ENCODE data around the gene NARF. TPM values are rescaled to one million over a fixed set of nuclear protein-coding genes. Genes with fewer than 3 reads are reported as not detected.
"Not testable (repeated sequence)": the region's sequence is repeated elsewhere in the genome, so short reads cannot be mapped to it uniquely, and the experiment has no call there.

NARF gene
- total RNA-seq, 4 donors from 2014 or later: 15.3 to 55.5 (median 33.3) TPM

DNA sequence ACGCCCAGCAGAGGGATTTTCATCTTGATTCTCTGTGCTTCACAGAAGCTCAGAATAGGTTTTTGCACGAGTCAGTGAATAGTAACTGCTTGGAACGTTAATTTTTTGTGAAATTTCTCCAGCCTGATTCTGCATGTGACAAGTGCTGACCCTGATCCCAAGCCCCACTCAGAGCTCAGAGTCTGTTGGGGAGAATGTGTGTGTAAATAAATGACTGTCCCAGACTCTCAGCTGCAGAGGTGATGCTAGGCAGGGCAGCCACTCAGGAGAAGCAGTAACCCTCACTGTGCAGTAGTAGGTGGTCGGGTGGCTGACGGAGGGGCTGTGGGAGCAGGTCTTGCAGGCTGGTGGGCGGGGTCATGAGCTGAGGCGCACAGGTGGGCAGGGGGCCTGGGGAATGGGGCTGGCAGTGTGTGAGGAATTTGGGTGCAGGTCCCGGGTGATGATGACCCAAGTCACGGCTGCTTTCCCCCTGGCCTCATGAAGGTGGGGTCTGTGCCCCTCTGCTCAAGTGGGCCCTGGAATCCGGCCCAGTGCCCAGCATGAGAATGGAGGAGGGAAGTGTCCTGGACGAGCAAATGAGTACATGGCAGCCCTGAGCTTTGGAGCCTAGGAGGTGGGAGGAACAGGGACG lies 44.7 kb downstream of the NARF start:
- no peaks in the 10 kb centered on the region for H3K27me3 ChIP-seq
- H3K4me3 ChIP-seq: no peak overlapping the region
- intact Hi-C loops (cut with DNase I; ENCODE audit: low total_unique reads): no loop called here
- no peaks in the 10 kb centered on the region for H3K4me1 ChIP-seq
- no peaks in the 10 kb centered on the region for H3K36me3 ChIP-seq
- H3K9me3 ChIP-seq: no peaks in the 10 kb centered on the region
- H3K27ac ChIP-seq: no peak overlapping the region
- TF ChIP-seq POLR2A (IDR thresholded peaks at IDR 0.05): no peak
- no peak for TF ChIP-seq CTCF (IDR thresholded peaks at IDR 0.05)
- DNase-seq: no peak

DNA sequence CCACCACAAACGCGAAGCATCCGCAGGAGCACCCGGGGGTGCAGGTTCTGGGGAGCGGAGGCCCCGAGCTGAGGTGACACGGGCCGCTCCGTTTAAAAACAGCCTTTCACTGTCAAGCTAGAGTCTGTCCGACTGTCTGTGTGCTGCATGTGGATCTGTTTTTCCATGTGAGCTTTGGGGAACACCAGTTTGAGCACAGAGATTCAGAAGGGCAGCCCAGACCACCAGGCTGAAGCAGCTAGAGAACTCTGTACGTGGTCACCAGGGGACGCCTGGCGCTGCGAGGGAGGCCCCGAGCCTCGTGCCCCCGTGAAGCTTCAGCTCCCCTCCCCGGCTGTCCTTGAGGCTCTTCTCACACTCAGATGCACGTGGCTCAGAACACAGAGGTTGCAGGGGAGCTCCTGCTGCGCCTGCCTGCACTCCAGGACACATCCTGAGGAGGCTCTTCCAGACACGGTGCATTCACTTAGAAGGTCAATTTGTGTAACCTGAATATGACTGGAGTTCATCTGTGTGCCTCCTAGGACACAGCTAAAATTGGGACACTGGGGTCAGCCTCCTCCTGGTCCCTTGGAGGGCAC lies 45.3 kb downstream of the NARF start:
- no peaks in the 10 kb centered on the region for H3K9me3 ChIP-seq
- intact Hi-C loops (cut with DNase I; ENCODE audit: low total_unique reads): no loop called here

DNA sequence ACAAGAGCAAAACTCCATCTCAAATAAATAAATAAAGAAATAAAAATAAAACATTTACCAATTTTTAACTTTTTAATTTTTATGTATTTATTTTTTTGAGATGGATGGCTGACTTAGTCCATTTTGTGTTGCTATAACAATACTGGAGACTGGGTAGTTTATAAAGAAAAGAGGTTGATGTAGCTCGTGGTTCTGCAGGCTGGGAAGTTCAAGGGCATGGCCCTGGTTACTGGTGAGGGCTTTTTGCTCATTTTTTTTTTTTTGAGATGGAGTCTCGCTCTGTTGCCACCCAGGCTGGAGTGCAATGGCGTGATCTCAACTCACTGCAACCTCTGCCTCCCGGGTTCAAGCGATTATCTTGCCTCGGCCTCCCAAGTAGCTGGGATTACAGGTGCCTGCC lies 46.8 kb downstream of the NARF start:
- Histone ChIP-seq H3K4me3 (no peak overlapping the region), H3K27me3 (no peaks in the 10 kb centered on the region), H3K27ac (no peak overlapping the region), H3K9me3 (no peaks in the 10 kb centered on the region), H3K36me3 (no peaks in the 10 kb centered on the region), H3K4me1 (no peaks in the 10 kb centered on the region)
- TF ChIP-seq POLR2A (IDR thresholded peaks at IDR 0.05): no peak
- no peak for TF ChIP-seq CTCF (IDR thresholded peaks at IDR 0.05)
- intact Hi-C loops (cut with DNase I; ENCODE audit: low total_unique reads): no loop called here
- no peak for DNase-seq

More for the DNA sequence above, 45.3 kb downstream of the NARF start:
- DNase-seq: no peak
- no peak overlapping the region for H3K4me3 ChIP-seq
- H3K36me3 ChIP-seq: no peaks in the 10 kb centered on the region
- no peak overlapping the region for H3K27ac ChIP-seq
- no peaks in the 10 kb centered on the region for H3K4me1 ChIP-seq
- TF ChIP-seq POLR2A (IDR thresholded peaks at IDR 0.05) (no peak), CTCF (IDR thresholded peaks at IDR 0.05) (no peak)
- no peaks in the 10 kb centered on the region for H3K27me3 ChIP-seq

- H3K27me3 ChIP-seq; DNase-seq; intact Hi-C loops (cut with DNase I; ENCODE audit: low total_unique reads); H3K27ac ChIP-seq; H3K4me1 ChIP-seq; H3K36me3 ChIP-seq; H3K4me3 ChIP-seq; H3K9me3 ChIP-seq: not testable (repeated sequence)
Observed at GRCh38 chr17:82506402-82506801, 47.9 kb downstream of the NARF start.

GRCh38 chr17:82507631-82508175 lies 49.2 kb downstream of the NARF start:
- H3K27ac ChIP-seq: no peak overlapping the region
- no peaks in the 10 kb centered on the region for H3K36me3 ChIP-seq
- H3K9me3 ChIP-seq: no peaks in the 10 kb centered on the region
- intact Hi-C loops (cut with DNase I; ENCODE audit: low total_unique reads): no loop called here
- TF ChIP-seq CTCF (IDR thresholded peaks at IDR 0.05): no peak
- TF ChIP-seq POLR2A (IDR thresholded peaks at IDR 0.05): no peak
- no peaks in the 10 kb centered on the region for H3K27me3 ChIP-seq
- no peaks in the 10 kb centered on the region for H3K4me1 ChIP-seq
- no peak for DNase-seq
- no peak overlapping the region for H3K4me3 ChIP-seq

- H3K36me3 ChIP-seq; H3K9me3 ChIP-seq; H3K27me3 ChIP-seq; H3K27ac ChIP-seq; DNase-seq; H3K4me1 ChIP-seq; H3K4me3 ChIP-seq; intact Hi-C loops (cut with DNase I; ENCODE audit: low total_unique reads): not testable (repeated sequence)
Observed at GRCh38 chr17:82511642-82512041, 53.1 kb downstream of the NARF start.

DNA sequence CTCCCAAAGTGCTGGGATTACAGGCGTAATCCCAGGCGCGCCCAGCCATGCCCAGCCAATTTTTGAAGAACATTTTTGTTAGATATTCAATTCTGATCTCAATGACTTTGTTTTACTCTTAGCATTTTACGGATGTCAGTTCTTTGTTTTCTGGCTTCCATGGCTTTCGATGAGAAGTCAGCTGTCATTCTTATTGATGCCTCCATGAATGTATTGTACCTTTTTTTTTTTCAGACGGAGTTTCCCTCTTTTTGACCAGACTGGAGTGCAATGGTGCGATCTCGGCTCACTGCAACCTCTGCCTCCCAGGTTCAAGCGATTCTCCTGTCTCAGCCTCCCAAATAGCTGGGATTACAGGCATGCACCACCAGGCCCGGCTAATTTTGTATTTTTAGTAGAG lies 55.3 kb downstream of the NARF start:
- intact Hi-C loops (cut with DNase I; ENCODE audit: low total_unique reads); H3K27ac ChIP-seq; H3K4me1 ChIP-seq; DNase-seq; H3K36me3 ChIP-seq; H3K9me3 ChIP-seq; H3K27me3 ChIP-seq; H3K4me3 ChIP-seq: not testable (repeated sequence)

Measured in uterus (tissue), 4 donors.